ENCODE measurements around the gene FAM114A2. TPM values are rescaled to one million over a fixed set of nuclear protein-coding genes. Genes with fewer than 3 reads are reported as not detected.

Gene FAM114A2
- total RNA-seq, 1 experiment from 2014 or later = 12.9 TPM

GRCh38 chr5:154002511-154003020 lies 36.1 kb downstream of the FAM114A2 start:
- no peaks in the 10 kb centered on the region for H4K20me1 ChIP-seq (ENCODE audit: low read length)
- H3K9me2 ChIP-seq (replicated peaks; ENCODE audit: low read length) = no peaks in the 10 kb centered on the region
- no peak for DNase-seq
- TF ChIP-seq EZH2 (IDR thresholded peaks at IDR 0.05; ENCODE audit: low read length, unreplicated experiment) (no peak), EZH2phosphoT487 (IDR thresholded peaks at IDR 0.05; ENCODE audit: borderline replicate concordance, low read length) (no peak), CTCF (conservative IDR thresholded peaks at IDR 0.05; ENCODE audit: low read depth, low read length) (no peak)
- ChIA-PET CTCF (interaction anchor here (0.6 kb wide), 1 partner anchor 179 kb away, joined by 8 read pairs; no protein-coding TSS in a partner anchor), POLR2A (ENCODE audit: unreplicated experiment) (no interaction called here)
- H3K79me2 ChIP-seq (ENCODE audit: low read length) = no peaks in the 10 kb centered on the region
- no peak overlapping the region for H2AFZ ChIP-seq (ENCODE audit: low read length)
- H3K4me3 ChIP-seq (ENCODE audit: low read length) = no peak overlapping the region
- no peaks in the 10 kb centered on the region for H3F3A ChIP-seq (ENCODE audit: low read length, unreplicated experiment)
- intact Hi-C loops (cut with micrococcal nuclease) = no loop called here
- H3K4me1 ChIP-seq (ENCODE audit: insufficient read depth, low read length) = no peaks in the 10 kb centered on the region
- H3K27ac ChIP-seq (ENCODE audit: low read length) = no peak overlapping the region
- H3K9me3 ChIP-seq (ENCODE audit: low read length) = no peaks in the 10 kb centered on the region
- no peaks in the 10 kb centered on the region for H3K36me3 ChIP-seq (ENCODE audit: low read depth, low read length)
- no peak overlapping the region for H3K4me2 ChIP-seq (ENCODE audit: low read length)
- ATAC-seq = no peak
- no peaks in the 10 kb centered on the region for H3K27me3 ChIP-seq (ENCODE audit: low read length)
- BruUV-seq (replicated peaks) = no TSS peak
- no peak overlapping the region for H3K9ac ChIP-seq (ENCODE audit: low read length)

- intact Hi-C loops (cut with micrococcal nuclease) = no loop called here
Measured at GRCh38 chr5:154002093-154002492, 36.6 kb downstream of the FAM114A2 start.

More at GRCh38 chr5:154002093-154002492, 36.6 kb downstream of the FAM114A2 start:
- Histone ChIP-seq H3K79me2 (ENCODE audit: low read length) (no peaks in the 10 kb centered on the region), H2AFZ (ENCODE audit: low read length) (no peak overlapping the region), H3K9me2 (replicated peaks; ENCODE audit: low read length) (no peaks in the 10 kb centered on the region), H3K9ac (ENCODE audit: low read length) (no peak overlapping the region), H3K4me1 (ENCODE audit: insufficient read depth, low read length) (no peaks in the 10 kb centered on the region), H3K4me2 (ENCODE audit: low read length) (no peak overlapping the region), H3K4me3 (ENCODE audit: low read length) (no peak overlapping the region), H3K36me3 (ENCODE audit: low read depth, low read length) (no peaks in the 10 kb centered on the region), H3K27ac (ENCODE audit: low read length) (no peak overlapping the region), H3K27me3 (ENCODE audit: low read length) (no peaks in the 10 kb centered on the region), H3F3A (ENCODE audit: low read length, unreplicated experiment) (no peaks in the 10 kb centered on the region), H4K20me1 (ENCODE audit: low read length) (no peaks in the 10 kb centered on the region), H3K9me3 (ENCODE audit: low read length) (no peaks in the 10 kb centered on the region)
- no TSS peak for BruUV-seq (replicated peaks)
- no peak for DNase-seq
- POLR2A ChIA-PET (ENCODE audit: unreplicated experiment) = no interaction called here
- TF ChIP-seq EZH2 (IDR thresholded peaks at IDR 0.05; ENCODE audit: low read length, unreplicated experiment) (no peak), EZH2phosphoT487 (IDR thresholded peaks at IDR 0.05; ENCODE audit: borderline replicate concordance, low read length) (no peak), CTCF (conservative IDR thresholded peaks at IDR 0.05; ENCODE audit: low read depth, low read length) (no peak)
- CTCF ChIA-PET = no interaction called here
- ATAC-seq = no peak

All from PC-3 (cell line).